Epithelial cell of prostate (primary cell): ENCODE data around the gene PARD6G.
A peak's percentile ranks its signal among the peaks of the same experiment; 100 is the strongest.

ENCODE experiments used
- DNase-seq: peaks from one replicate; pipeline ENCODE4 v3.0.0-alpha.2; 2011; ENCODE audit warnings: low read depth, low spot score
- H3K27ac ChIP-seq: fragments of 450-650 bp; 2 replicates; pipeline ENCODE4 v1.5.1; 2017; ENCODE audit warnings: mild to moderate bottlenecking

Gene PARD6G

DNA sequence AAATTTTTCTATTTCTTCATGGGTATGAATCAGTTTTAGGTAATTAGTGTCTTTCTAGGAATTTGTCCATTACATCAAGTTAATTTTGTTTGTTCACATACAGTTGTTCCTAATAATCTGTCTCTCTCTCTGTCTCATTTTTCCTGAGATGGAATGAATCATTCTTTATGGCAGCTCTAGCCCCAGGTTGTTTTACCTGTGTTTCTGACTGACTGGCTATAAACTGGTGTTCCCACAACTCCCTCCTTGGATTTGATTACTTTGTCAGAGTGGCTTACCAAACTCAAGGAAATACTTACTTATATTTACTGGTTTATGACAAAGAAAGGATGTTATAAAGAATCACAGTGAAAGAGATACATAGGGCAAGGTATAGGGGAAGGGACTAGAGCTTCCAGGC lies 123.2 kb downstream of the PARD6G start:
- DNase-seq = peak; percentile 18
- peak overlapping the region; percentile 42 for H3K27ac ChIP-seq

DNA sequence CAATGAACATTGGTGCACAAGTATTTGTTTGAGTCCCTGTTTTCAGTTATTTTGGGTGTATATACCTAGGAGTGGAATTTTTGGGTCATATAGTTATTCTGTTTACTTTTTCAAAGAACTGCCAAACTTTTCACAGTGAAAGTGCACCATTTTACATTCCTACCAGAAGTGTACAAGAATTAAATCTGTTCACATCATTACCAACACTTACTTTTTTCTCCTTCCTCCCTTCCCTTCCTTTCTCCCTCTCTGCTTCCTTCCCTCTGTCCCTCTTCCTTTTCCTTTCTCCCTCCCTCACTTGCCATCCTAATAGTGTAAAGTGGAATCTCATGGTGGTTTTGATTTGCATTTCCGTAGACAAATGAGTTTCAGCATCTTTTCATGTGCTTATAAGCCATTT lies 126.4 kb downstream of the PARD6G start:
- no peak overlapping the region for H3K27ac ChIP-seq
- no peak for DNase-seq

DNA sequence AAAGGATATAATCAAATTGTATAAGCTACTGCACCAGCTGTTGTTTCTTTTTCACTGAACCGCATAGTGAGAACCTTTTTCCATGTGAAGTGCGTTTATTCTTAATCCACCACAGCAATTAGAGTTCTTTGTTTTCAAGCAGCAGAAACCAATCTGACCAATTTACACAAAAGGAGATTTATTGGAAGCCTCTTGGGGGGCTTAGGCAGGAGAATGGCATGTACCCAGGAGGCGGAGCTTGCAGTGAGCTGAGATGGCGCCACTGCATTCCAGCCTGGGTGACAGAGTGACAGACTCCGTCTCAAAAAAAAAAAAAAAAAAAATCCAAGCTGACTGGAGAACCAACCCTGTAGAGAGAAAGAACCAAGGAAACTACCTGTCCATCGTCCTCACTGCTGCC lies 128.2 kb downstream of the PARD6G start:
- H3K27ac ChIP-seq = no peak overlapping the region
- DNase-seq = no peak

DNA sequence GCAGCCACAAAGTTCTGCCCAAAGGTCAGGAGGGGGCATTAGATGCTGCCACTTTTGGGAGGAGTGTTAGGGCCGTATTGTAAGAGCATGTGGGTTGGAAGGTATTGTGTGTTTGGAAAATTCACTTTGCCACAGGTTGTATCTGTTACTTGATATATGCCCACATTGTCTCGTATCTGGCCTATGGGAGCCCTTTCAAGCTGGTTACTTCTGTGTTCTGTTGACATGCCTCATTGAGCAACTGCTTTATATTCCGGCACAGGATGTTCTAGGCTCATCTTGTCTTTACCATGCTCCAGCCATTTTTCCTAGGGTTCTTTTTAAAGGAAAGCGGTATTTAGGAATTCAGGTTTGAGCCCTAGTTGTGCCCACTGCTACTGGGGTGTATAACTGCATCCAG lies 132.3 kb downstream of the PARD6G start:
- DNase-seq = no peak
- no peak overlapping the region for H3K27ac ChIP-seq

DNA sequence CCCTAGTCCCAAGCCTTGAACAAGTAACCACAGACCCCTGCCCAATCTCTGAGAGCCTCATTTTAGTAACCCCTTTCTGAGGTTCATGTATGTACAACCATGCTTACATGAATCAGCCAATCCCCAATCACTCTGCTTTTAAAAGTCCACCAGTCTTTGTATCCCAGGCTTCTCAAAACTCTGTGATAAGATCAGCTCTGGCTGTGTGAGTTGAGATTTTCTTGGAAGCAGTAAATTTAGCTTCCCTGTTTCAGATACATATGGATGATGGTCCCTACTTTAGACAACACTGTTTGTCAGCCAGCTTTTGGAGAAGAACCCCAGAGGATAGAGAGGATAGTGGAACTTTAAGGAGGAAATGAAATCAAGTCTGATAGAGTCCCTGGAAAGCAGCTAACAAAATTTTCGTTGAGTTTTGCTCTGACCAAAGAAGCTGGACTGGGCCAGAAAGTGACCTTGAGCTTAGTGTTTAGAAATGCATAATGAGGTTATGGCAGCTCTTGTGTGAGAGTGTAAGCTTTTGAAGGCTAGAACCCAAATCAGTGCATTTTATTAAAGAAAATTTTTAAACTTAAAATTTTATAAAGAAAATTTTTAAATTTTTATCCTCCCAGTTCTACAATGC lies 134.6 kb downstream of the PARD6G start:
- DNase-seq = no peak

DNA sequence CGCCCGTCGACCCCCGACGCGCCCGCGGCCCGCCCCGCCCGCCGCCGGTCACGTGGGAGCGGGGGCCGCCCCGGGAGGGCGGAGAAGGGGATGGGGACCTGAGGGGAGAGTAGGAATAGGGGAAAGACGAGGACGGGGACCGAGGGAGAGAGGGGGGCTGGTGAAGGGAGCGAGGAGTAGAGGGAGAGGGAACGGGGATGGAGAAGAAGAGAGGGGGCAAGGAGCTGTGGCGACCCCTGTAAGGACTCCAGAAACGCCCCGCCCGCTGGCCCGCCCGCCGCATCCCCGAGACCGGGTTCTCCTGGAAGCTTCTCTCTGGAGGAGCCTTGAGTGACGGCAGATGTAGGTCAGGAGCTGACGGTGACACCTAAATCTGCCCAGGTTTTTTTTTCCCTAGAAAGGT lies 137.6 kb downstream of the PARD6G start:
- no peak for DNase-seq

More for the DNA sequence above, 134.6 kb downstream of the PARD6G start:
- H3K27ac ChIP-seq = no peak overlapping the region

DNA sequence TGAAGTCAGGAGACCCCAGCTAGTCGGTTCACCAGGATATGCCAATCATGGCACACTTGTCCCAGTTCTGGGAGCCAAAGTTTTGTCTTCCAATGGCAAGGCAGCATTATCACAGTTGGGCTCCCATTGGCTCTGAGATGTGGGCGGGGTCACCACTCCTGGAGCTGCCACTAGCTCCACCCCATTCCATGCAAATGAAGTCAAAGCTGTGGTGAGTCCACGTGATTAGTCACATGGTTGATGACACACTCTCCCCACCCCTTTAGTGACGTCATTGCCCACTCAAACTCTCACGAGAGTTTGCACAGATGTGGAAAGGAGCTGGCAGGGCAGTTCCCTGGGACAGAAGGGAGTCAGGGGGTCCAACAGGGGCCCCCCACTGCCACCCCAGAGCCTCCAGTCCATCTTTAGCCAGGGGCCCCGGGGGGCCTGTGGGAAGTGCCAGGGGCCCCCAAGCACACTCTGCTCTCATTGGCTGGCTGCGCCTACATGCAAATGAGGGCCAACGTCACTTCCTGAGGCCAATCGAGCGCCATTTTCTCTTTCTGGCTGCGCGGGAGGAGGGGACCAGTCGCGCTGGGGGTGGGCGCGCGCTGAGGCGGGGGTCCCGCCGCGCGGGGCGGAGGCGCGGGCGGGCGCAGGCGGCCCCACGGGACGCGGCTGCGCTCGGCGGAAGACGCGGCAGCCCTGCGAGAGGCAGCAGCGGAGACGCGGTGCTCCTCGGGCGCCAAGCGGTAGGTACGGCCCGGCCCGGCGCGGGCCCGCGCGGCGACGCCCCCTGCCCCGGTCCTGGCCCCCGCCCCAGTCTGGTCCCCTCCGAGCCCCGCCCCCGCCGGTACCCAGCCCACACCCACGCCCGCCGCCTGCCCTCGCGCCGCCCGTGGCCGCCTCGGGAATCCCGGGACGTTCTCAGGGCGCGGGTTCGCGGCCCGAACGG lies 138.3 kb downstream of the PARD6G start, which contains the start of gene ADNP2:
Gene ADNP2, plus strand, starts transcription at position 524 of the 937 bp plus-strand sequence. CDS start 8,281 bp downstream, outside the sequence.
- peak; percentile 88 for DNase-seq
- H3K27ac ChIP-seq = peak within 1 kb of the TSS; percentile 74

More for the DNA sequence above, 137.6 kb downstream of the PARD6G start:
- peak overlapping the region; percentile 74 for H3K27ac ChIP-seq

DNA sequence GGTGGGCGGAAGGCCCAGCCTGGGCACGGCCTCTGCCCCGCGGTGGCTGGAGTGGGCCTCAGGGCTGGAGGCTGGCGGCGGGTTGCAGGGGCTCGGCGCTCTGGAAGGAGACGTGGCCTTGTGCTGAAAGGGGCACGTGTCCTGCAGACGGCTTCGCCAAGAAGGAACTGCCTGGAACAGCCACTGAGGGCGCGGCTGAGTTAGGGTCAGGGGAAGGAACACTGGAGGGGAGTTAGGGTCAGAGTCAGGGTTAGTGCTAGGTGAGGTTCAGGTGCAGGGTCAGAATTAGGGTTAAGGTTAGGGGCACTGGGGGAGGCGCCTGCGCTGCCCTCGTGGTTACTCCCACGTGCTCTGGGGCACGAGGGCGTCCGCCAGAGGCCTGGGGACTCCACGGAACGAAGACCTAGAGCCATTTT lies 139.2 kb downstream of the PARD6G start:
- no peak overlapping the region for H3K27ac ChIP-seq
- DNase-seq = no peak

DNA sequence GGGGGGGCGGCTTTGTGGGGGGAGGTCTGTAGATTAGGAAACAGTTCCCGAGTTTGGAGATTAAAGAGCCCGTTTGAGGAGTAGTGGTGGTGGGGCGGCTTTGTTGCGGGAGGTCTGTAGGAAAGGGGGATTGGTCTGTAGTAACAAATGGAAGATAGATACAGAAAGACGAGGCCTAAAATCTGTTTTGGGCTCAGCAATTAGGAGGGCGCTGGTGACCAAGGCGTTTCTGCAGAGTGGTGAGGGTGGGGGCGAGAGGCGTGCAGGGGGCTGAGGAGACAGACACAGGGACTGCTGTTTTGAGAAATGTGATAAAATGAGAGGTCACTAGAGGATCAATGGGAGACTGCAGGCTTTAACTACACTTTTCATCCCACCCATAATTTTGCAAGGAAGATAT lies 139.9 kb downstream of the PARD6G start:
- no peak overlapping the region for H3K27ac ChIP-seq
- no peak for DNase-seq
